Non-pigmented ciliary epithelial cell (primary cell): ENCODE results near the gene ZC2HC1B.

Experiments
- DNase-seq: peaks from one replicate; pipeline ENCODE4 v3.0.0-alpha.2; 2010; ENCODE audit warnings: low read depth

Gene ZC2HC1B

GRCh38 chr6:143963158-143963919 lies 99.1 kb downstream of the ZC2HC1B start:
- no peak for DNase-seq

- DNase-seq = no peak
Measured at GRCh38 chr6:143964674-143965081, 100.4 kb downstream of the ZC2HC1B start.

GRCh38 chr6:143965503-143966171 lies 101.4 kb downstream of the ZC2HC1B start:
- peak; percentile 34 for DNase-seq

GRCh38 chr6:143966312-143966711 lies 102.0 kb downstream of the ZC2HC1B start:
- no peak for DNase-seq

DNA sequence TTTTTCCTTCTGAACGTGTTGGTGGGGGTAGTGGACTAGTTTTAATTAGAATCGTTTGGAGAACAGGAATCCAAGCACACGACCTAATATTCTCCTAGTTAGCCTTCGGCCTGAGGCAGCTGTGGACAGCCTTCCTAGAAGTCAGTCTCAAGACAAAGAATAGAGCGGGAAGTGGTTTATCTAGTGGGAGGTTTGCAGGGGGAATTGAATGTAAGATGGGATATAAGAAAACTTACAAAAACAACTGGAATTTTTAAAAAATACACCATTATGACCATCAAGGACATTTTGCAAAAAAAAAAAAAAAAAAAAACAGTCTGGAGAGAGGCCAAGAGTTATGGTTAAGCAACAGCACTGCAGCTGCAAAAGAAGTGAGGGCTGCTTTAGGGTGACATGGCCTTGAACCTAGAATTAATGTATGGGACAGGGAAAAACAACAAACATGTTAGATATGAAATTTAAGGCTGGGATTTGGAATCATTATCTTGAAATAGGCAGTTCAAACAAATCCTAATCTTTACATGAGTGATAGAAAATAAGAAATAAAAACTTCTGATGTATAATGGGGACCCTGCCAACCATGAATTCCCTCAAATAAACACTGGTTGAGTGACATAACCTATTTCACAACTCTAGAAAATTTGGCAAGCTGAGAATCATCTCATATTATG lies 103.6 kb downstream of the ZC2HC1B start:
- no peak for DNase-seq

DNA sequence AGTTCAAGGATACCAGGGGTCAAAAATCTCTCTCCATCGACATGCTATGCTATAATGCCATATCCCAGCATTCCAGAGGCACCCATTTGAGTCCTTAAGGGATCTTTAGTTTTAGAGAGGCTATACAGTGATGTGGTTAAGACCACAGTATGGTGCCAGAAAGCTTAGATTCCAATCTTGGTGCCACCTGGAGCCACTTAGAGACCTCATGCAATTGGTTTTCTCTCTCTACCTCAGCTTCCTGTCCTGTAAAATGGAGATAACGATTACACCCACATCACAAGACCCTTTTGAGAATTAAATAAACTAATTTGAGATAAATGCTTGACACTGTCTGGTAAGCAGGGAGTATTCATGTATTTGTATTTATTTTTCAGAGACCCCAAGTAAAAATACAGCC lies 104.8 kb downstream of the ZC2HC1B start:
- DNase-seq = no peak

GRCh38 chr6:143970456-143971218 lies 106.4 kb downstream of the ZC2HC1B start:
- DNase-seq = no peak

DNA sequence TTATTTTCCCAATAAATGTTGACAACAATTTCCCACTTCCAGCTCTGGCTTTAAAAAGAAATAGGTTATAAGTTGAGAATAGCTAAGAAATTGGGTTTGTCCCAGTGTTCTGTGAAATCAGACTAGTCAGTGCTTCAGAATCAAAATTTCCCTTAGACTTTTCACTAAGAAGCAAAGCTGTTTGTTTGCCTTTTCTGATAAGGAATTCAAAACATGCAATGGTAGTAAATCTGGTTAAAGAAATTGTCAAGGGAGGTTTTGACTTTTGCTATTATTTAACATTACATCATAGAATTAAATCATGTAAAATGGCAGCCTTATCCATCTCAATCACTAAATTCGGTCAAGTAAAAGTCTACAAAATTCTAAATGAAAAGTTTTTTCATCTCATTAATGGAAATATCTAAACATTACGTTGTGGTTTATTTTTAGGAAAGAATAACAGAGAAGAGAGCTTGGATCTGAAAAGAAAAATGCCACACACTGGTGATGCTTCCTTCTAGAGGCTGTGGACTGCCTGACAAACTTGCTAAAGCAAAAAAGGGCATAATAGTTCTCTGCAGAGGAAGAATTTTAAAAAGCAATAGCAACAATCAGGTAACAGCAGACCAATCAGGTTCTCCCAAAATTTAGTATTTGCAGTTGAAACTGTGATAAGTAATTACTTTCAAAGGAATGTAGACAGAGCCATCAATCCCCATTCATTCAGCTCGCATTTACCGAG lies 107.4 kb downstream of the ZC2HC1B start:
- DNase-seq = no peak

DNA sequence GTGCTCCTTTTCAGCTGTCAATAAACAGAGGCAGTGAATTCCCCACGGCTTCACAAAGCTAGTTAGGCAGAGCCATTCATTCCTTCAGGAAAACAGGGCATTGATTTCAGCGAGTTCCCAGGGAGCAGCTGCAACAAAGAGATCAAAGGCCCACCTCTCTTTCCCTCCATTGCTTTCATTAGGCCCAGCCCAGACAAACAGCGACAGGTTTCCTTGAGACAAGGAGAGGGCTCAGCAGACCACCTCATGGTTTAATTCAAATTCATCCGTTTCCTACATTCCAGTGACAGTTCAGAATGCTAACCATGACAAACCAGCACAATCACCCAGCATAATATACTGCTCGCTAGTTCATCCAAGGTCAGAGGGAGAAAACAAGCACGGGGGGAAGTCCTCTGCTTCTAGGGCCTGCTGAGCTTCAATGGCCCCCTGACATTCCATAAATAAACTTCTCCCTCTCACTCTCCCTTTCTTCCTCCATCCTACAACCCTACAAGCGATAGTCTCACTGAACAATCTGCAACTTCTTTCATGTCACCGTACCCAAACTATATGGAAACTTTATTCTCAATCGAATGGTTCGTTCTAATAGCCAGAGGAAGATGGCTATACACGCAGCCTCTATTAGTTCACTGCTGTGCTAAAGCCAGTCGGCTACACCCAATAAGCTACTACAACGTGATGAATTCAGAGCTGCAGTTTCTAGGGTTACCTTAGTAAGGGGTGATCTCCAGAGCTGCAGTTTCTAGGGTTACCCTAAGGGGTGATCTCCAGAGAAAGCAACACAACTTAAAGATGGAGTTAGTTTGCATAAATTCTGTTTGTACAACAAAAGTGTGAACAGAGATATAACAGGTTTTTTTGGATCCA lies 109.1 kb downstream of the ZC2HC1B start:
- DNase-seq = no peak

DNA sequence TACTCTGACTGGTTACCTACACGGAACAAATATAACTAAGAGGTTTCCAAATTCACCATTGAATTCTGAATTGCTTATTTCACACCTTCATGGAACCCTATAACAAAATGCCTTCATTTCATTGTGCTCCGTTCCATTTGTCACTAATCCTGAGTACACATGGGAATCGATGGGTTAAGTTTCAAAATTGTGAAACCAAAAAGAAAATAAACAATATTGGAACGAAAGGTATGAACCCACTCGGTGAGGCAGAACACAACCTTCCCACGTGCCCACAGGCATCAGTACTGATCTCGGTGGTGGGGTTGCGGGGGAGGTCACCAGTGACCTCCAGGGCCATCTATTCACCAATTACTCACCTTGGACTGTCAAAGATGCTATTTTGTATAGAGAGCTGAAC lies 109.8 kb downstream of the ZC2HC1B start:
- no peak for DNase-seq

- DNase-seq = no peak
Measured at GRCh38 chr6:143976806-143977349, 112.6 kb downstream of the ZC2HC1B start.

DNA sequence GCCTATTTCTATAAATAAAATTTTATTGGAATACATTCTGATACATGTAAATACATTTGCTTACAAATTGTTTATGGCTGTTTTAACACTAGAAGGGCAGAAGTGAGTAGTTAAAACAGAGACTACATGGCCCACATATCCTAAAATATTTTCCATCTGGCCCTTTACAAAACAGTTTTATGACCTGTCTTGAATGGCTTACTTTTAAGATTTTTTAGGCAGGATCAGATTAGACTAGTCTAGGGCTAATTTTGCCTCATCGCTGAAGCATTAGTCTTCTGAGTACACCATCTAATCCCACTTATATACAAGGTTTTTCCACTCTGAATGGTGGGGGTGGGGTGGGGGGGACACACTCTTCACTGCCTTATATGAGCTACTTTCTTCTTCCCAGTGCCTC lies 116.6 kb downstream of the ZC2HC1B start:
- DNase-seq = no peak

- DNase-seq = no peak
Measured at GRCh38 chr6:143982968-143983367, 118.7 kb downstream of the ZC2HC1B start.

- DNase-seq = no peak
Measured at GRCh38 chr6:143984666-143985065, 120.4 kb downstream of the ZC2HC1B start.

DNA sequence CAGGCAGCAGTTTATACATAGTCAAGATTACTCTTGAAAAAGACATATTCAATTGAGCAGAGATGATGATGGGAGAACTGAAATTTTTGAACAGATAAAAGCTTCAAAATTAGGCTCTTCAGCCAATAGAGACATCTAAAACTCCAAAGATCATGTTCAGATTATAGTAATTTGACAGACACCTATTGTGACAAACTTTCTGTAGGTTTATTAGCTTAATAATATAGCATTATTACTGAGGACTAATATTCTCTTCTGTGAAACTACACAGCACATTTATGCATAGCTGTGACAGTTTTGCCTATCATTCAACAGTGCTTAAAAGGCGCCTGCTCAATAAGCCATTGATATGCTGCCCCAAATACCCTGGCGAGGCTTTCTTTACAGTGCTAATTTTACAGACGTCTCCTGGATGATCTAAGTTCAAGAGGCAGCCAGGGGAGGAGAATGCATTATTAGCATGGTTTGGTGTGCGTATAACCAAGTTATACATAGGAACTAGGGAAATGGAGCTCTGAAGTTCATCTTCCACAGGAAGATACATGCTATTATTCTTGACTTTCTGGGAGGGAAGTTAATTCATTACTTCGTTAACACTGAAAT lies 122.3 kb downstream of the ZC2HC1B start:
- DNase-seq = no peak
